HTR-8/SVneo (cell line): ENCODE results near the gene CTAG1B.
"Not testable (repeated sequence)": the region's sequence is repeated elsewhere in the genome, so short reads cannot be mapped to it uniquely, and the experiment has no call there.

Source experiments
- DNase-seq: peaks from one replicate; pipeline ENCODE4 v3.0.0; 2011; ENCODE audit warnings: low spot score, mixed read lengths; ENCODE audit not compliant: insufficient read length
- FAIRE-seq: peaks from 2 replicates; lab custom pipeline; 2011; peaks lifted over from hg19 to GRCh38; lab: Jason Lieb, UNC

CTAG1B gene

DNA sequence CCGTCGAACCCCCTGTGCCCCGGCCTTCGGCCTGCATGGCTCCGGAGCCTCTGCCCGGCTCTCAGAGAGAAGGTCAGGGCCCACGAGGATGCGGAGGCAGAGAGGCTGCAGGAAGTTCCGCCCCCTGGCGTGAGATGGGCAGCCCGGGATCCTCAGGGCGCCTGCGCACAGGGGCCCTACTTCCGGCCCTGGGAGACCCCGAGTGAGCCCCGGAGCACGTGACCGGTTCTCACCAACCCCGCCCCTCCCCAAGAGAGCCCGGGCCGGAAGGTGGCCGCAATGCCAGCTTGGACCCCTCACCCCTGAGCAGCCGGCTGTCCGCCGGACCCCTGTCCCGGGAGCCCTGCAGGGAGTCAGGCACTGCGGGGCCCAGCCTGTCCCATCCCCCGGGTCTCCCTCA lies at the start of gene CTAG1B:
Gene CTAG1B, minus strand, starts transcription at position 101 of the 400 bp plus-strand sequence. Its CDS starts 64 bp downstream, at position 37.
- DNase-seq, FAIRE-seq: not testable (repeated sequence)

DNA sequence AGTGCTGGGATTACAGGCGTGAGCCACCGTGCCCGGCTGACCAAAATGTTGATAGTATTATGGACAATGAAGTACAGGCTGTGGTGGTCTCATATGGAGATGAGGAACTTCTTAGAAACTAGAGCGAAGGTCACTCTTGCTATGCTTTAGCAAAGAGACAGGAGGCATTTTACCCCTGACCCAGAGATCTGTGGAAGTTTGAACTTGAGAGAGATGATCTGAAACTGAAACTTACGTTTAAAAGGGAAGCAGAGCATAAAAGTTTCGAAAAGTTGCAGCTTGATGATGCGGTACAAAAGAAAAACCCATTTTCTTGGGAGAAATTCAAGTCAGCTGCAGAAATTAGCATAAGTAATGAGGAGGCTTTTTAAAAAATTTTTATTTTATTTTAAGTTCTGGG lies 42.8 kb upstream of the CTAG1B start:
- no peak for FAIRE-seq
- no peak for DNase-seq

DNA sequence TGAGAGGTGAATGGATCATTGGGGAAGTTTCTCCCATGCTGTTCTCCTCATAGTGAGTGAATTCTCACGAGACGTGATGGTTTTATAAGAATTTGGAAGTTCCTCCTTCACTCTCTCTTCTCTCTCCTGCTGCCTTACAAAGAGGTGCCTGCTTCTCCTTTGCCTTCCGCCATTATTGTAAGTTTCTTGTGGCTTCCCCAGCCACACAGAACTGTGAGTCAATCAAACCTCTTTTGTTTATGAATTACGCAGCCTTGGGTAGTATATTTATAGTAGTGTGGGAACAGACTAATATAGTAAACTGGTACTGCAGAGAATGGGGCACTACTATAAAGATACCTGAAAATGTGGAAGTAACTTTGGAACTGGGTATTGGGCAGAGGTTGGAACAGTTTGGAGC lies 42.1 kb upstream of the CTAG1B start:
- FAIRE-seq = no peak
- DNase-seq = no peak

DNA sequence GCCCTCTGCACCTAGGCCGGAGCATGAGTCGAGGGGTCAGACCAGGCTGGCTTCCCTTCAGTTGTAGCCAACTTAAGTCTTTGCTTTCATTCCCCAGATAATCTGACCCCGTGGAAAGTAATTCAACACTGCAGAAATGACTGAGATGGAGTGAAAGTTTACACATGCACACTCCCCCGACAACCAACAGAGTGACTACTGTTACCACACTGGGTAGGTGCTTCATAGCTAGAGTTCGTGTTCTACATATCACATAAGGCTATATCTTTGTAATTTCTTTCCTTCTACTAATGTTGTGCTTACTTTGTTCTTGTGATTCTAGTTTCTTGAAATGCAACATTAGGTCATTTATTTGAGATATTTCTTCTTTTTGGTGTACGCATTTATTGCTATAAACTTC lies 41.5 kb upstream of the CTAG1B start:
- no peak for DNase-seq
- no peak for FAIRE-seq

DNA sequence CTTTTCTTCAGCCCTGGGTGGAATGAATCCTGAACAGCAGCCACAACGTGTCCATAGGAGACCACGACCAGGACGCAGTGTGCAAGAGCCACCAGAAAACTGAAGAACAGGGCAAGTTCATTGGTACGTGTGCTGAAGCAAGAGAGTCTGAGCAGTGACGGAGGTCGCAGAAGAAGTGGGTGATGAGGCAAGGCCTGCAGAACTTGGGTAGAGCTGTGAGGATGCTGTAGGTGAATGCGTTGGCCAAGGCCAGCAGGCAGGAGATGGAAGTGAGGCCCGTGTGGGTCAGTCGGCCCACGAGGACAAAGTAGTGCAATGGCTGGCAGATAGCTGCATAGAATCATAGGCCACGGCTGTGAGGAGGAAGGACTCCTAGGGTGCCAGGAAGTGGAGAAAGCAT lies 39.9 kb upstream of the CTAG1B start:
- FAIRE-seq = no peak
- no peak for DNase-seq

DNA sequence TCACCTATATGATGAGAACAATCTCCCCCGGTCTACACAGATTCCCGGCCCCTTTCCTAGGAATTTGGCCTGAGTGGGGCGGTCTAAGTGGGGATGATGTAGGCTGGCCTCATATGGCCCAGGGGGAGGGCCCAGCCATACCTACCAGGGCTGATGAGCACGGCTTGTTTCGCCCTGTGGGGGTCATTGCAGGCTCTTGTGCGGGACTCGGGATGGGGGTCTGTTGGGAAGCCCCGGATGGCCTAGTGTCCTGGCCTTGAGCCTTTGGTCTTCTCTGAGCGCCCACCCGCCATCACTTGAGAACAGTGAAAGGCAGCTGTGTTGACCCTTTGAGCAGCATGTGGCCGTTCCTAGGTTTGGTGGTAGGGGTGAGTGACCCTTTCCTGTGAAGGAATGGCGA lies 39.1 kb upstream of the CTAG1B start:
- DNase-seq = no peak
- no peak for FAIRE-seq

DNA sequence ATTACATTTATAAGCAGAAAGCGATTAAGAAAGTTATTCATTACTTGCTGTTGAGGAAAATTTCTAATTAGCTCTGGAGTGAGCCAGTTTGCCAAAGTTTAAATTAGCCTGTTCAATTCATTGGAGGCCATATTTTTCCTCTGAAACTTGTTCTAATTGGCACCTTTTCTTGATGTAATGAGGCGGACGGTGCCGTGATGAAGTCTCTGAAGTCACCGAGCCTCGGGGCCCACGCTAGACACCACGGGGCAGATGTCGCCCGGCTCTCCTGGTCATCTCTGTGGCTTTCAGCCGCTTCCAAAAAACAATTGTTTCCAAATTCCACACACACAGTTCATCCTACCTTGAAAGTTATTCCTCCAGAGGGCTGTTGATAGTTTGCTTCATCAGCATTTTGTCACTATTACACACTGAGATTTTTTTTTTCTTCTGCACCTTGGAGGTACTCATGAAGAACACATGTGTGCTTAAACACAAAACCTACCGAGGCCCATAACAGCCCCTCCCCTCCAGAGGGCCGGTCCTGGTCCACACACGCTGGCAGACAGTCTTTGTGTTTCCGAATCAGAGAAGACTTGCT lies 38.2 kb upstream of the CTAG1B start:
- FAIRE-seq = no peak
- no peak for DNase-seq

DNA sequence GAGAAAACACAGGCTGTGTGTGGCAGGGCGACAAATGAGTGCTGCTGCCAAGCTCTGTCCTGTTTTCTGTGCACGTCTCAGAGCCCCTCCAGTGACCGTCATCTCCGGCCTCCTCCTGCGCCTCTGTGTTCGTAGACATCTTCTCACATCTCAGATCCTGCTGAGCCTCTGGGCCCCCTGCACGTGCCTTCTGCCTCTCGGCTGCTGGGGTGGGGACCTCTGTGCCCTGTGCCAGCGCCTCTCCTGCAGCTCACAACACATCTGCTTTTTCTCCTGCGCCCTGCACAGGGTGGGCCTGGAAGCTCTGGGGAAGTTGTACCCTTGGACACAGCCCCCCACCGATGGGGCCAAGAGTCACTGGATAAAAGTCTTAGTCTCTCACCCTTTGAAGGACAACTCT lies 36.7 kb upstream of the CTAG1B start:
- DNase-seq (no peak), FAIRE-seq (no peak)

DNA sequence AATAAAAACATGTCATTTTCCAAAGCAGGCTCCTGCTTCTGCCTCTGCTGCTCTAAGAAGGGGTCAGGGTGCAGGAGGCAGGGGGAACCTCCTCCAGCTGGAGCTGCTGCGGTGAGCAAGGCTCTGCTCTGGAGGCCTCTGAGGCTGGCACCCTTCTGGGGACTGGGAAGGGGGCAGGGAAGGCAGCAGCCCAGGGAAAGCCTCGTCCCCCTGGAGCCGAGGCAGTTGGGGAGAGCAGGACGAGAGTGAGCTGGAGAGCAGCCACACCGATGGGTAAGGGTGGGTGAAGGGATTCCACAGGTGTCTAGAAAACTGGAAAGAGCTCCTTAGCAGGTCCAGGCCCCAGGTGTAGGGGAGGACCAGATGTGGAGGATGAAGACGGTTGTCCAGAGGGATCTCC lies 36.3 kb upstream of the CTAG1B start:
- DNase-seq (no peak), FAIRE-seq (no peak)

DNA sequence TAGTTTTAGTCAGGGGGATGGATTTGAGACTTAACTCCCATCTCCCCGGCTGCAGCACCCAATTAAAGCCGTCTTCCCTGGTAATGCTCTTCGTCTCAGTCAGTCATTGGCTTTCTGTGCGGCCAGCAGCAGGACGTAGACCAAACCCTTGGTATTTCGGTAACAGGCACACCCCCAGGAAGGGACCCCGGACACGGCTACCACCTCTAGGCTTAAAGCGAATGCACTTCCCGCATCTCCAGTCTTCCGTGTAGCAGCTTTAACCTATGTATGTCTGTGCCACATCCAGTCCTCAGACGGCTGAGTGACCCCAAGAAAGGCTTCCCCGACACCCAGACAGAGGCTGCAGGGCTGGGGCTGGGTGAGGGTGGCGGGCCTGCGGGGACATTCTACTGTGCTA lies 35.8 kb upstream of the CTAG1B start:
- no peak for FAIRE-seq

DNA sequence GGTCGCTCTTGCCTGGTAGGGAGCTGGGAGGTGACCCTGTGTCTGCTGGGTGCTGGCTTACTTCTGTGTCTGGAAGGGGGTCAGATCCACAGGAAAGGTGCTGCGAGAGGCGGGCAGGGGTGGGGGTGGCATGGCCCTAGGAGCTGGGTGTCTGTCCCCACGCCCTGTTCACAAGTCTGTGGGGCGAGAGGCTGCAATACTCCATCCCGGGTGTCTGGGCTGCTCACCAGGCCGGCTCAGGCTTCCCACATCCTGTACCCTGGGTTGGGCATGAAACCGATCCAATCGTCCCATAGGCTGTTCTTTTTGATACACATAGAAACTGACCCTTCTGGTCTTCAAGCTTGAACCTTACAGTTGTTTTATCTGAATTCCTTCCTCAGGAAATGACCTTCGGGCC lies 35.3 kb upstream of the CTAG1B start:
- no peak for DNase-seq
- FAIRE-seq = no peak

More for the DNA sequence above, 35.8 kb upstream of the CTAG1B start:
- no peak for DNase-seq

DNA sequence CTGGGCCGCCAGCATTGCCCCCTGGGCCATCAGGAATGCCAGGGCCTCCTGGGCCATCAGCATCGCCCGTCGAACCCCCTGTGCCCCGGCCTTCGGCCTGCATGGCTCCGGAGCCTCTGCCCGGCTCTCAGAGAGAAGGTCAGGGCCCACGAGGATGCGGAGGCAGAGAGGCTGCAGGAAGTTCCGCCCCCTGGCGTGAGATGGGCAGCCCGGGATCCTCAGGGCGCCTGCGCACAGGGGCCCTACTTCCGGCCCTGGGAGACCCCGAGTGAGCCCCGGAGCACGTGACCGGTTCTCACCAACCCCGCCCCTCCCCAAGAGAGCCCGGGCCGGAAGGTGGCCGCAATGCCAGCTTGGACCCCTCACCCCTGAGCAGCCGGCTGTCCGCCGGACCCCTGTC lies 34.3 kb upstream of the CTAG1B start, which contains the start of gene CTAG2:
Gene CTAG2, minus strand, starts transcription at position 167 of the 400 bp plus-strand sequence. Its CDS starts 64 bp downstream, at position 103.
- FAIRE-seq, DNase-seq: not testable (repeated sequence)

DNA sequence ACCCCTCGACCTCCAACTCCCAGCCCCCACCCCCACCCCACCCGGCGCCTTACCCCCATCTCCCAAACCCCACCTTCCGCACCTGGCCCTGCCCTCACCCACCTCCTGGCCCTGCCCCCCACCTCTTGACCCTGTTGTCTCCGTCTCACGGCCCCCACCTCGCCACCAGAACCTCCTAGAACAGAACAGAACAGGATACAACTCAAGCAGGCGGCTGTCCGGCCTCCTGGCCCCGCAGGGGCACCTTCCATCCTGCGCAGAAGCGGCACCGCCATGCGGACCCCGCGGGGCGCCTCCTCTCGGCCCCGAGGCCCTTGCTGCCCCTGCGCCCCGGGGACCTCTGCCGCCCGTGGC lies 33.9 kb upstream of the CTAG1B start:
- no peak for FAIRE-seq
- DNase-seq = no peak

DNA sequence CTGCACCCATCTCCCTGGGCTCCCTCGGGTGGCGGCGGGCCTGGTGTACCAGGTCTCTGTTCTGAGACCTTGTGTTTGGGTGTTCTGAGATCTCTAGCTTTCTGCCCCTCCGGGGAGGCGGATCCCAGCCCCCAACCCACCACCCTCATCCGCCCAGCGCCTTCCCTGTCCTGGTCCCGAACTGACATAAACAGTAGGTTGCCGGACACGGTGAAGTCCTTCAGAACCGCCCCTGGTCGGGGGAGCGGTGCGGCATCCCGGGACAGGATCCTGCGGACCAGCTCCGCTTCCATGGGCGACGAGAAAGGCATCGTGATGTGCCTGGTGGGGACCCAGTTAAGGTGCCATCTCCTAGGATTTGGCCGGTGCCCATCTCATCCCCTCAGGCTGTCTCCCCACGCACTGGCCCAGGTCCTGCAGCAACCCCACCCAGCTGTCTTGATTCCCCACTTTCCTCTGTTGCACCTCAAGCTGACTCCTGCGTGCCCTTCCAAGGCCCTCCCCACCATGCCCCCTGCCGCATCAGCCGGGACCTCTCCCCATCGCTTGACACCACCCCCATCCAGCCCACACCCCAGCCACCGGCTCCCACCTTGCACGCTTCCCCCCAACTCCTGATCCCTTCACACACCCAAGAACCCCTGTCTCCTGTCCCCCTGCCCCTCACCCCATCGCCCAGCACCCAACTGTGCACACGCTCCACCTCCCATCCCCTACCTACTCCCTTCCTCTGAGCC lies 33.4 kb upstream of the CTAG1B start:
- FAIRE-seq (no peak), DNase-seq (no peak)

DNA sequence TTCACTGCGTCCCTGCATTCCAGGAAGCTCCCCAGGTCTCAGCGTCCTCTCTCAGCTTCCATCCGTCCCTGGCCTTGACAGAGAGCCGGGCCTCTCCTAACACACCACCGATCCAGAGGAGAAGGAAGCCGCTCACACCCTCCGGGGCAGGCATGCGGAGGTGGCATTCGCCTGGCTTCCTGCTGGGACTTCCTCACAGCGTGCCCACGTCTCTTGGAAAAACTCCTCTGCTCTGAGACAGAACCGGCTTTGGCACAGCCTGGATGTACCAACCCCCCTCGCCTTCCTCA lies 31.1 kb upstream of the CTAG1B start:
- no peak for FAIRE-seq
- DNase-seq = no peak

DNA sequence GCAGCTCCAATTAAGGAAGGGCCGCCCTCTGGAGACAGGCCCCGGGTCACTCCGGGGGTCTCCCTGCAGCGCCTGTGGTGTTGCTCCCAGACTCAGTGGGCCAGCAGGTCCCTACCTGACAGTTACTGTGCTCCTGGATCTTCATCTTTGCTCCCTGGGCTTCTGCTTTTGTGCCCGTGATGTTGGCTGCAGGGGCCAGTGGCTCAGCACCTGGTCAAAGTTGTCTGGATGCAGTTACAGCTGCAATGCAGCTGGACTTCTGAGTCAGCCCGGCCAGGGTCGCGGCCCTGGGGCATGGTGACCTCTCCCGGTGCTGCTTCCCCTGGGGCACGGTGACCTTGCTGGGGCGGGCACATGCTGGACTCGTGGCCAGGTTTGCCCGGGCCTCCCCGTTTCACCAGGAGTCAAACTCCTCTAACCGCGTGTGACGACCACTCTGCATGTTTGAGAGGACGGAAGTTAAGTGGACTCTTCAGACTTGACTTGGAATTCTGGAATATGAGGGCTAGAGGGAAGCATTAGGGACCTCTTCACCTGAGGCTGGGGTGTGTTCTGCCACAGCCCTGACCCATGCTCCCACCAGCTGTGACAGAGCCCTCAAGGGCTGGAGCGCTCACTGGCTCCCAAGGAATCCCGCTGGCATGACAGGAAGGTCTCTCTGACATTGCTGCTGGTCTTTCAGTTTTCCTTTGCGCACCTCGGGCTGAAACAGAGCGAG lies 30.6 kb upstream of the CTAG1B start:
- no peak for FAIRE-seq

DNA sequence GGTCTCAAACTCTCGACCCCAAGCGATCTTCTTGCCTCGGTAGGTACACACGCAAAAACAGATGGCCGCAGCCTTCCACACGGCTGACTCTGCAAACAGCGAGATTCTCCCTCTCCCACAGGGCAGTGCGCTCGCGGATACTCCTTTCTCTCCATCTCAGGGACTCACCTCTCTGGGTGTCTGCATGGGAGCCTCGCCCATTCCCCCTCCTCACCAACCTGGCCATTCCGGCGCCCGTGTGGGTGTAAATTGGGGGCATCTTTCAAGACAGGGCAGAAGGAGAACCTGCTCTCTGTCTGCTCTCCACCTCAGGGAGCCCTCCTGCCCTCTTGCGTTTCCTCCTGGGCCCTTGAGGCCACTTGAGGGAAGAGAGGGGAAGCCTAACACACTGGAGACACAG lies 29.8 kb upstream of the CTAG1B start:
- DNase-seq = no peak
- FAIRE-seq = no peak

More for the DNA sequence above, 30.6 kb upstream of the CTAG1B start:
- DNase-seq = no peak

DNA sequence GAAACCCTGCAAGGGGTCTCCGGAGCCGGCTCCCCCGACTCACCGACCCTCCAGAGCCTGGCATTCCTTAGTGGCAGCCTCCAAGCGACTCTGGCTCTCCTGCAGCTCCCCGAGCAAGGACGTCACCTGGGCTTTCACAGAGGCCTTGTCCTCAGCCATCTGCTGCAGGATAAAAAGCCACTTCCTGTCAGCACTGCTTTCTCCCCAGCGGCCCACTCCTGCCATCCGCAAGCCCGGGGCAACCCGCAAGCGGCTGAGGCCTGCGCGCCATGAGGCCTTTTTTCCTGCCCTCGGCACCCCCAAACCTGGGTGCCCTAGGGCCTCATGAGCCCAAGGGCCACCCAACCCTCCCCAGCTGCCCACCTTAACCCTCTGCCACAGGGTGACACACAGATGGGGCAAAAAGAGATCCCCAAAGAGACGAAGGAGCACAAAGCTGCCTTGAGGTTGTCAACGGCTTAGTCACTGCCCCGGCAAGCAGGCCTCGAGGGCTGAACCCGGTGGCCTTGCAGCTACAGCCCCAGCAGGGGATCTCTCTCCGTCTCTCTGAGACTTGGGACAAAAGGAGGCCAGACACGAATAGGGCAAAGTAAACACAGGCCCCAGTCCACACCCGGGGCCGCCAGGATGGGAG lies 26.8 kb upstream of the CTAG1B start:
- not testable (repeated sequence) for DNase-seq, FAIRE-seq

DNA sequence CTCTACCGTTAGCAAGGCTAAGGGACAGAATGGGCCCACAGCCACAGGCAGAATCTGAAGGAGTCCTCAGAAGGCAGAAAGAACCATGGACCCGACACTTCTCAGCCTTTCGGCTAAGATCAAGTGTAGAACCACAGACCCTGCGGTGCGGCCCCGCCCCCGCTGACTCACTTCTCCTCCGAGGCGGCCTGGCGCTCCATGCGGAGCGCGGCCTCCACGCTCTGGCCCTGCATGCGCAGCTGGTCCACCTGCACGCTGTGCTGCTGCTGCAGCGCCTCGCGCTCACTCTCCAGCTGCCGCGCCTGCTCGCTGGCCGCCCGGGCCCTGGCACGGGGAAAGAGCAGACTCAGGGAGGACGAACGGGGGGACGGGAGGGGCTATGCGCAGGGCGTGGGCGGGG lies 24.6 kb upstream of the CTAG1B start:
- not testable (repeated sequence) for FAIRE-seq, DNase-seq

DNA sequence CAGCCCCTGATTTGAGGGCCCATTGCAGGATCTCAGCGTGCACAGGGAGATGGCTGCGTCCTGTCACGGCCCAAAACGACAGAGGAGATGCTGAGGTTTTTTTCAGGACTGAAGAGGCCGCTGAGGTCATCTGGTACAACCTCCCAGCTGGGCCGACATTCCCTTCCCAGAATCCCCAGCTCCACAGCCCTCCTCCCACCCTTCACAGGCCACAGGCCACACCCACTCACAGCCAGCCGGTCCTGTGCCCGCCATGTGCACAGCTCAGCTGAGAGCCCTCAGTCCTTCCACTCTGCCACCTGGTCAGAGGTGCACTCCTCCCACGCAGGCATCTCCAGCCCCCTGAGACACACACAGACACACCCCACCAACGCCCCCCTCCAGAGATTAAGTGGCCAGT lies 22.7 kb upstream of the CTAG1B start:
- not testable (repeated sequence) for FAIRE-seq, DNase-seq

DNA sequence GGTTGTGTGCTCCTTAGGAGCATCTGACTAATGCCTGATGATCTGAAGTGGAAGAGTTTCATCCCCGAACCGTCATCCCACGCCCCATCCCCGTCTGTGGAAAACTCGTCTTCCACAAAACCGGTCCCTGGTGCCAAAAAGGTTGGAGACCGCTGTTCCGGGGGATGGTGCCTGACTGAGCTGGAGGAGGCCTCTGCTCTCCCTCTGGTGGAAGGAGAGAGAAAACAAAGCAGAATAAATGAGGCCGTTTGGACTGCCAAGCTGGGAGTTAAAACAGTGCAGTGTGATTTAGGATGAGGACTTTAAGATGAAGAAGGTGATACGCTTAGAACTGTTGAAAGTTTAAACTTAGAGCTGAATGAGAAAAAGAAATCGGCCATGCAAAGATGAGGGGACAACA lies 14.6 kb upstream of the CTAG1B start:
- not testable (repeated sequence) for DNase-seq, FAIRE-seq
